ENCODE results near the gene PLPPR4.
"Not testable (repeated sequence)": the region's sequence is repeated elsewhere in the genome, so short reads cannot be mapped to it uniquely, and the experiment has no call there.

GRCh38 chr1:99283521-99283920 lies 19.2 kb downstream of the PLPPR4 start:
- TF ChIP-seq, protein P1, sequence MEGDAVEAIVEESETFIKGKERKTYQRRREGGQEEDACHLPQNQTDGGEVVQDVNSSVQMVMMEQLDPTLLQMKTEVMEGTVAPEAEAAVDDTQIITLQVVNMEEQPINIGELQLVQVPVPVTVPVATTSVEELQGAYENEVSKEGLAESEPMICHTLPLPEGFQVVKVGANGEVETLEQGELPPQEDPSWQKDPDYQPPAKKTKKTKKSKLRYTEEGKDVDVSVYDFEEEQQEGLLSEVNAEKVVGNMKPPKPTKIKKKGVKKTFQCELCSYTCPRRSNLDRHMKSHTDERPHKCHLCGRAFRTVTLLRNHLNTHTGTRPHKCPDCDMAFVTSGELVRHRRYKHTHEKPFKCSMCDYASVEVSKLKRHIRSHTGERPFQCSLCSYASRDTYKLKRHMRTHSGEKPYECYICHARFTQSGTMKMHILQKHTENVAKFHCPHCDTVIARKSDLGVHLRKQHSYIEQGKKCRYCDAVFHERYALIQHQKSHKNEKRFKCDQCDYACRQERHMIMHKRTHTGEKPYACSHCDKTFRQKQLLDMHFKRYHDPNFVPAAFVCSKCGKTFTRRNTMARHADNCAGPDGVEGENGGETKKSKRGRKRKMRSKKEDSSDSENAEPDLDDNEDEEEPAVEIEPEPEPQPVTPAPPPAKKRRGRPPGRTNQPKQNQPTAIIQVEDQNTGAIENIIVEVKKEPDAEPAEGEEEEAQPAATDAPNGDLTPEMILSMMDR (conservative IDR thresholded peaks at IDR 0.05; ENCODE audit: low read depth, low read length) = not testable (repeated sequence)
- not testable (repeated sequence) for TF ChIP-seq RFX5 (IDR thresholded peaks at IDR 0.05; ENCODE audit: low read depth, low read length); POLR2A (IDR thresholded peaks at IDR 0.05; ENCODE audit: low read depth, low read length); ELK1 (IDR thresholded peaks at IDR 0.05; ENCODE audit: borderline replicate concordance, low read depth, low read length); BHLHE40 (IDR thresholded peaks at IDR 0.05; ENCODE audit: low read depth, low read length)

Data from IMR-90 (cell line).